HG02885 (cell line): Measurements from ENCODE around the gene MYBPHL.
"Not testable (repeated sequence)": the region's sequence is repeated elsewhere in the genome, so short reads cannot be mapped to it uniquely, and the experiment has no call there.

ENCODE experiments used
- ATAC-seq: cut with Tn5 transposase; IDR thresholded peaks from one replicate; pipeline ENCODE4 v1.9.1; 2021; ENCODE audit warnings: mild to moderate bottlenecking; ENCODE audit not compliant: unreplicated experiment, poor library complexity

Gene MYBPHL

DNA sequence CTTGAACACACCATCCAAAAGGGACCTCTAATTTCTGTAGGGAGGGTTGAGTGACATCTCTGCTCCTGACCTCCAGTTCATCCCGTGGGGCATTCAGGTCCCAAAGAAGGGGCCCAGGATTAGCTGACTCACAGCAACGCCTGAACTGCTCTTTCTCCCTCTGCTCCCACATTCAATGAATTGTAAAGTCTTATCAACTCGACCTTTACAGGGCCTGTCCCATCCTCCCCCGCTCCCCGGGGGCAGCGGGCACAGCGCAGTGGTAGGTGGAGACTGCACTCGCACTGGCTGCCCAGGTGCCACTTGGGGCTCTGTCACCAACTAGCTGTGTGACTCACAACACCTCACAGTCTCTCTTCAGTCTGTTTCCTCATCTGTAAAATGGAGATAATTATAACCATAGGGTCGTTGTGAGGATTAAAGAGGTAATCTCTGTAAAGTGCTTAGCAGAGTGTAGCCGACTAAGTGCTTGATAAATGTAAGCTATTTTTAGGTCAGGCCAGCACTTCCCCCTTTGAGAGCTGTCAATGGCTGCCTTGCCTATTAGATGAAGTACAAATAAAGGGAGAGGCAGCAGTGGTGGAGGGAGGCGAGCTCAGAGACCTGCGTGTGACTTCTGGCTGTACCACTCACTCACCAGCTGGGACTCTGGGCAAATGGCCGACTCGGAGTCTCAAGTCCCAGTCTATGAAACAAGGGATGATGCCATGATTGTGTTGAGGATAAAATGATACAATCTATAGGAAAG is 637 bp upstream of the MYBPHL start:
- no peak for ATAC-seq

GRCh38 chr1:109305991-109306390 is 820 bp downstream of the MYBPHL start:
- not testable (repeated sequence) for ATAC-seq

DNA sequence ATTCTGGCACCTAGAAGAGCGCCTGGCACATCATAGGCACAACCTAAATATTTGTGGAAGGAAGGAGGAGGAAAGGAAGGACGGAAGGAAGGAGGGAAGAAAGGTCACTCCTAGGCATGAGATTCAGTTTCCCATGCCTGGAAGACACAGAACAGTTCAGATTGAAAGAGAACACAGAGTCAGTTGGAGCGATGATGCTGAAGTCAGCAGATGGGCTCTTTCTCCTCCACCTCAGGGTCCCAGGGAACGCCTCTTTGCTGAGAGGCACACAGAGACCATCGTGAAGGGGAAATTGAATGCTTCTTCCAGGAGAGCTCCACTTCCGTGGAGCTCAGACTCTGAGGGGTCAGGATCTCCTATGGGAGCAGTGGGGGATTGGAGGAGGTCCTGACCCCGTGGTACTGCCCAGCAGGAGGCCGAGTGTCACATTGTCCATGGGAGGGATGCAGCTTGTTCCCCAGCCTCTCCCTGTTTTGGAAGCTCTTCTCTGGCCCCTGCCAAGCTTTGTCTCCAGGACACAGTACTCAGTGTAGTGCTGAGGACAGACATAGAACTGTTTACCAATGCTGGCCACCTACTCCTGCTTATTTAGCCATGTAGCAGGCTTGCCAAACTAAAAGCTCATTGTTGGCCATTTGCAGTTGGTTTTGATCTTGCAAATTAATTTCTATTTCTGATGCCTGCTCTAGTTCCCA is 2.4 kb downstream of the MYBPHL start:
- no peak for ATAC-seq

DNA sequence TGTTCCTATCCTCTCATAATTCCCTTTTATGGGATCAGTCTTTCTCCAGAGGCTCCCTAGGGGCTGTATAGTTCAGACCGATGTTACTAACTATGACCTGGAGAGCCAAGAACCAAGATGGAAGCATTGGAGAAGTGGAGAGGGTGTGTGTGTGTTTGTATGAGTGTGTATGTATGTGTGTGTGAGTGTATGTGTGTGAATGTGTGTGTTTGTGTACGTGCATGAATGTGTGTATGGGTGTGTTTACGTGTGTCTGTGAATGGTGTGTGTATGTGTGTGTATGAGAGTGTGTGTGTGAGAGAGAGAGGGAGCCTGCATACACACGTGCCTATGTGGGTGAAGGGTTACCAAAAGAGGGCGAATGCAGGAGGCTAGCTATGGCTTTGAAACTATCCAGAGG is 4.9 kb downstream of the MYBPHL start:
- no peak for ATAC-seq

GRCh38 chr1:109300650-109301151 is 6.1 kb downstream of the MYBPHL start:
- ATAC-seq = no peak

DNA sequence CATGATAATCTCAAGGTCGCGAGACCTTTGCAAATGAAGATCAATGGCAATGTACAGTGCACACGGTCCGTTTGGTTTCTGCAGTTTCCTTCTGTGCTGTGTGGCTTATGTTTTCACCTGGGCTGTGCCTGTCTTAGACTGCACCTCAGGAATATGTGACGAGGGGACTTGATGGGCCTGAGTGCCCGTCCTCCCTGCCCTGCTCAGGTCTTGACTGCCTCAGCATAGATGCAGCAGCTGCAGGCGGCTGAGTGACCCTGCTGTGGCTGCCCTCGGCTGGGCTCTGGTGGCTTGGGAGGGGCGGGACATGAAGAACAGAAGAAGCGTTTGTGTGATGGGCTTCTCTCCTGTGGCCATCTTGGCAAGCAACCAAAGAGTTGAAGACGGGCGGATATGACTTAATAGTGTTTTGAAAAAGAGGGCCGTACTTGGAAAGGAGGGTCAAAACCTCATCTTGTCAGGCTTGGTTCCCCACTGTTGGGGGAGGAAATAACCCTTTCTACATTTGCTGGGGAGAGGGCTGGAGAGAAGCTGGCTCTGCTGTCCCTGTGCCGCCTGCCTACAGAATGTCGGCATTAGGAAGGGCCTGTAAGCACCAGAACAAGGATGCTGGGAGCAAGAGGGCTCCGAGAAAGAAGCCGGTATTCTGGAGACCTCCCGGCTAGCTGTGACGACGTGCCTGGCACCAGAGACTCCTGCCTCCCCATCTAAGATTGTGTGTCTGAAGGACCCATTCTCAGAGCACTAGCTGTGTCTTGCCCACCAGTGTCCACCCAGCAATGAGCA is 7.1 kb downstream of the MYBPHL start:
- no peak for ATAC-seq

GRCh38 chr1:109298666-109299557 is 7.9 kb downstream of the MYBPHL start:
- ATAC-seq = peak; percentile 68

DNA sequence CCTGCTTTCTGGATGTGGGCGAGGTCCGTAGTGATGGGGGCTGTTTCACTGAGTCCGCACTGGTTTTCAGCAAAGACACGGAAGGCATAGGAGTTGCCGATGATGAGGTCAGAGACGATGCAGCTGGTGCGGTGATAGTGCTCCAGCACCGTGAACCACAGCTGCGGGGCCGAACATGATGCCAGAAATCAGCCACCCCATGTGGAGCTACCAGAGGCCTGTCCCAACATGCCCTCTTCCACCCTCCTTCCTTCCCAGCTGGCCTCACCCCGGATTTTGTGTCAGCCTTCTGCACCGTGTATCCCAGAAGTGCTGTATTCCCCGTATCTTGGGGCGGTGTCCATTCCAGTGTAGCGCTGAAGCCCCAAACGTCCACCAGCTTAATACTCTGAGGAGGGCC is 10.0 kb downstream of the MYBPHL start:
- no peak for ATAC-seq

- no peak for ATAC-seq
These were observed 10.9 kb downstream of the MYBPHL start for GRCh38 chr1:109295712-109296415.

- no peak for ATAC-seq
These were observed 12.3 kb downstream of the MYBPHL start for GRCh38 chr1:109294481-109294880.

GRCh38 chr1:109293026-109293425 is 13.8 kb downstream of the MYBPHL start:
- no peak for ATAC-seq

DNA sequence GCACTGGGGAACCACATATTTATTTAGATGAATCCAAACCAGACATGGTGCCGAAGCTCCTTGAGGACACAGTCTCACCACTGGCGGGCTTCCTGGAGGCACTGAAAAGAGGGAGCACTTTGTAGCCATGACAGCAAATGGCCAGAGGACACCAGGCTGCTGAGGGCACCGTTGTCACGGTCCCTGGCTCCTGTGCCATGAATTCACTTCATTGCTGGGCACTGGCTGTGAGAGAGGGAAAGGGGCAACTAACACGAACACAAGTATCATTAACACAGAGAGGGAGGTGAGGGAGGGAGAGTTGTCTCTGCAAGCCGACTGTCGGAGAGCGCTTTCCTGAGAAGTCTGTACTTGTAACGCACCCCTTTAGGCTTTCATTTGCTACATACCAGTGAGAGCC is 14.4 kb downstream of the MYBPHL start:
- ATAC-seq = no peak

DNA sequence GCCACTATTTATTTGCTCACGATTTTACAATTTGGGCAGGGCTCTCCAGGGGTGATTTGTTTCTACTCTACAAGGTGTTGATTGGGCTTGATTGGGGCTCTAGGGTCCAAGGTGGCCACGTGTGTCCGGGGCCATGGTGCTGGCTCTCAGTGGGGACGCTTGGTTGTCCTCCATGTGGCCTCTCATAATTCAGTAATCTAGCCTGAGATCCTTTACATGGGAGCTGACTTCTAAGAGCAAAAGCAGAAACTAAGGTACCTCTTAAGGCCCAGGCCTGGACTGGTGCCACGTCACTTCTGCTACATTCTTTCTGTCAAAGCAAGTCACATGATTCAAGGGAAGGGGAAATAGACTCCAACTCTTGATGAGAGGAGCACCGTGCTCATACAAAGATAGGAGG is 15.8 kb downstream of the MYBPHL start:
- ATAC-seq = no peak

- ATAC-seq = no peak
These were observed 16.7 kb downstream of the MYBPHL start for GRCh38 chr1:109290137-109290536.

DNA sequence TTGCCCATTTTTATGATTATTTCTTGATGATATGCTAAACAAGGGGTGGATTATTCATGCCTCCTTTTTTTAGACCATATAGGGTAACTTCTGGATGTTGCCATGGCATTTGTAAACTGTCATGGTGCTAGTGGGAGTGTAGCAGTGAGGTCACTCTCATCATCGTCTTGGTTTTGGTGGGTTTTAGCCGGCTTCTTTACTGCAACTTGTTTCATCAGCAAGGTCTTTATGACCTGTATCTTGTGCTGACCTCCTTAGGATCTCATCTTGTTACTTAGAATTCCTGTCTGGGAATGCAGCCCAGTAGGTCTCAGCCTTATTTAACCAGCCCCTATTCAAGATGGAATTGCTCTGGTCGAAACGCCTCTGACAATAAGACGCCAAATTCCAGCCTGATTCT is 20.0 kb downstream of the MYBPHL start:
- ATAC-seq = not testable (repeated sequence)

- ATAC-seq = no peak
These were observed 22.8 kb downstream of the MYBPHL start for GRCh38 chr1:109283748-109284600.

- ATAC-seq = peak; percentile 97
These were observed 23.7 kb downstream of the MYBPHL start, which contains the start of gene PSRC1 for GRCh38 chr1:109282952-109283747. Gene PSRC1, minus strand, starts transcription at chr1:109283145.
